HFF-Myc (cell line): Measurements from ENCODE around the gene PYGO2.

Source experiments
- DNase-seq: peaks from one replicate; pipeline ENCODE4 v3.0.0-alpha.2; 2011; ENCODE audit warnings: low read depth; ENCODE audit errors: extremely low read depth
- H3K4me3 ChIP-seq: replicated peaks from 2 replicates; pipeline ENCODE4 v1.5.1; 2011; ENCODE audit warnings: low read depth, mild to moderate bottlenecking, control low read depth, low read length
- TF ChIP-seq, protein P1 (sequence below): IDR thresholded peaks from 2 replicates; pipeline ENCODE4 v1.5.1; 2012; ENCODE audit warnings: mild to moderate bottlenecking, low read depth, low read length, control low read depth; ENCODE audit errors: missing control alignments

Gene PYGO2

GRCh38 chr1:154955718-154956543 is 5.7 kb downstream of the PYGO2 start, which contains the start of gene PBXIP1:
Gene PBXIP1, minus strand, starts transcription at chr1:154956099. Its CDS starts 2,378 bp downstream, at chr1:154953721.
- TF ChIP-seq, protein P1, sequence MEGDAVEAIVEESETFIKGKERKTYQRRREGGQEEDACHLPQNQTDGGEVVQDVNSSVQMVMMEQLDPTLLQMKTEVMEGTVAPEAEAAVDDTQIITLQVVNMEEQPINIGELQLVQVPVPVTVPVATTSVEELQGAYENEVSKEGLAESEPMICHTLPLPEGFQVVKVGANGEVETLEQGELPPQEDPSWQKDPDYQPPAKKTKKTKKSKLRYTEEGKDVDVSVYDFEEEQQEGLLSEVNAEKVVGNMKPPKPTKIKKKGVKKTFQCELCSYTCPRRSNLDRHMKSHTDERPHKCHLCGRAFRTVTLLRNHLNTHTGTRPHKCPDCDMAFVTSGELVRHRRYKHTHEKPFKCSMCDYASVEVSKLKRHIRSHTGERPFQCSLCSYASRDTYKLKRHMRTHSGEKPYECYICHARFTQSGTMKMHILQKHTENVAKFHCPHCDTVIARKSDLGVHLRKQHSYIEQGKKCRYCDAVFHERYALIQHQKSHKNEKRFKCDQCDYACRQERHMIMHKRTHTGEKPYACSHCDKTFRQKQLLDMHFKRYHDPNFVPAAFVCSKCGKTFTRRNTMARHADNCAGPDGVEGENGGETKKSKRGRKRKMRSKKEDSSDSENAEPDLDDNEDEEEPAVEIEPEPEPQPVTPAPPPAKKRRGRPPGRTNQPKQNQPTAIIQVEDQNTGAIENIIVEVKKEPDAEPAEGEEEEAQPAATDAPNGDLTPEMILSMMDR, result peak; percentile 27
- peak; percentile 83 for DNase-seq
- peak within 1 kb of the TSS; percentile 54 for H3K4me3 ChIP-seq

DNA sequence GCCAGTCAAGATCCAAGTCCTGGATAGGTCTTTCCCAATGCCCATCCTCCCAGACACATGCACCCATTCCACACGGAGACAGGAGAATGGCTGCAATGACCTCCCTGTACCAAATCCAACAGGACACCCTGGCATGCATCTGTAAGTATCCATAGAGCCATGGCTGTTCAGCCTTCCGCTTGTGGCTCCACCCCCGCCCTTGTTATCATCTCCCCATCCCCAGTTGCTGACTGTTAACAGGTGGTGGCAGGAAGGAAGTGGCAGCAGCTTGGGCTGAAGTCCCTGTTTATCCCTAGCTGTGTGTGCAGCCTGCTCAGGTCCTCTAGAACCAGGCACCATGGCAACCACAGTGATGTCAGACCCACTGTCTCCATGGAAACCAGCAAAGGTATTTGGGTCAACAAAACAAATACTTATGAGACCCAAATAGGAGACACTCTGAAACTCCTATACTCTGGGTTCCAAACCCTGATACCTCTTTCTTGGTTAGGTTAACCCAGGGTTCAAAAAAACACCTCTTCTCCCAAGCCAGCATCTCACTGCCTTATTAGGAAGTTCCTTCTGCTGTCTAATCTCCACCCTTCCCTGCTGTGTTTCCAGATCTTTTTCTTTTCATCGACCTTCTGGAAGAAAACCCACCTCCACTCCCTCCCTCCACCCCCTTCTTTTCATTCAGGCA is 6.4 kb downstream of the PYGO2 start:
- H3K4me3 ChIP-seq, result peak overlapping the region; percentile 54
- TF ChIP-seq, protein P1, result no peak
- DNase-seq, result no peak

GRCh38 chr1:154954541-154954940 is 7.0 kb downstream of the PYGO2 start:
- TF ChIP-seq, protein P1, result no peak
- no peak for DNase-seq
- H3K4me3 ChIP-seq, result no peak overlapping the region; the same call in 1 of the 2 replicates

DNA sequence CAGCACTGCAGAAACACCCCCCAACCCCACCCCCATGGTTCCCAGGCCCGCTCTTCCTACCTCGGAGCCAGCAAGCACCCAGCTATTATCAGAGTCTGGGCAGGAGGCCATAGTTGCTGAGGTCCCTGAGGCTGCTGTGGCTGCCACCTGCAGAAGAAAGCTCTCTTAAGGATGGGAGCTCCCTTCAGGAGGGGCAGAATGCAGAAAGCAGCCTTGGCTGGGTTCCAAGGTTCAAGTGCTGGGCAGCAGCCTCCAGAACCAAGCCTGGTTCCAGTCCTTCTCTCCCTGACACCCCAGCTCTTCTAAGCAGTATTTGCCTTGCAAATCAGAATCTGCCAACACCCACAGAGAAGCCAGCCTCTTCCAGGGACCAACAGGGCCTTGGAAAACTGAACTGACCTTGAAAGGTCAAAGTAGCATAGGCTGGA is 8.0 kb downstream of the PYGO2 start:
- H3K4me3 ChIP-seq, result no peak overlapping the region
- no peak for DNase-seq
- TF ChIP-seq, protein P1, result no peak

DNA sequence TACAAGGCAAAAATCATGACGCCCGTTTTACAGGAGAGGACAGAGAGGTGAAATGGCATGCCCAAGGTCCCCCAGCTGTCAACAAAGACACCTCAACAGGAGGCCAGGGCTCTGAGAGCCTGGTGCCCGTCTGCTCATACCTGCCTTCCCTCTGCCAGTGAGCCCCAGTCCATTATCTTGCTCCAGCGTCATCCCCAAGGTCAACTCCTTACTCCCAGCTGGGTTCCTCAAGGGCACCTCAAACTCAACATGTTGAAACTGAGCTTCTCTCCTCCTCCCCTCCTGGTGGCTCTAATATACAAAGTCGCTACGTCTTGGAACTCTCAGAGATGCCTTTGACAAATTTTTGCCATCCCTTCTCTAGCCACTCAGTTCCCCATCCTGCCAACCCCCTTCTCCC is 8.9 kb downstream of the PYGO2 start:
- H3K4me3 ChIP-seq, result no peak overlapping the region
- TF ChIP-seq, protein P1, result no peak

DNA sequence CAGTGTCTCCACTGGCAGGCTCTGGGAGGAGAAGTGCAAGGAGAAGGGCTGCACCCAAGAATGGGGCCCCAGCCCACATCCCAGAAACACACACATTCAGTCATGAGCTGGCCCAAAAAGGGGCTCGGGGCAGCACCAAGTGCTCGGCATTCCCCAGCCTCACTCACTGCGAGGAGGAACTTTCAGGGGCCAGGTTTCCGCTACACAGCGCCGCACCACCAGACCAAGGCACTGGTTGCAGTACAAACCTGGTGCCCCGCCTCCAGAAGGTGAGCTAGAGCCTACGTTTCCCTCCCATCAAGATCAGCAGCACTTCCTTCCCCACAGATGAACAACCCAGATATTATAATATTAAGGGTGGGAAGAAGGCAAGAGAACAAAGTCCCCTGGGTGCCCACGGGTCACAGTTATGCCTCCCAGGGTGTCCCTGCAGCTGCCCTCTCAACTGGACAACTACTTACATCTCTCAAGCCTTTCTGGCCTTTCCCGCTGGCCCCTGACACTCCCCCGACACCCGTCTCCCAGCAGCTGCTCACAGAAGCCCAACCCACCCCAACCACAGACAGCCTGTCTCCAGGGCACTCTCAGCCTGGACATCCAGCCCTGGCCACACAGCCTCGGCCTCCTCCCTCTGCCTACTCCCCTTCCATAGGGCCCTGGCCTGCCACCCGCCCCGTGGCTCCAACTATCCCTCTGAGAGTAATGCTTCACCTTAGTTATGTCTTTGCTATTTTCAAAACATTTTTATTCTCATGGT is 9.5 kb downstream of the PYGO2 start:
- H3K4me3 ChIP-seq, result no peak overlapping the region
- DNase-seq, result no peak
- TF ChIP-seq, protein P1, result no peak

More for the DNA sequence above, 8.9 kb downstream of the PYGO2 start:
- no peak for DNase-seq
